SHP77 (cell line): ENCODE measurements around the gene TRPM2.

ENCODE experiments used
- DNase-seq, 2 experiments: peaks; one replicate each; lab custom pipeline; 2025; lab: John Stamatoyannopoulos, UW

Gene TRPM2

GRCh38 chr21:44444286-44444931, 91.0 kb downstream of the TRPM2 start:
- peak in 1 of 2 experiments; percentile 35 for DNase-seq

- DNase-seq: no peak
Observed at GRCh38 chr21:44445145-44445812, 91.9 kb downstream of the TRPM2 start.

- DNase-seq: no peak
Observed at GRCh38 chr21:44448651-44449131, 95.3 kb downstream of the TRPM2 start.

GRCh38 chr21:44449473-44450363, 96.3 kb downstream of the TRPM2 start:
- DNase-seq: peak in 1 of 2 experiments; percentile 27

GRCh38 chr21:44450402-44450801, 97.0 kb downstream of the TRPM2 start:
- no peak for DNase-seq

- no peak for DNase-seq
Observed at GRCh38 chr21:44450999-44451398, 97.6 kb downstream of the TRPM2 start.

- no peak for DNase-seq
Observed at GRCh38 chr21:44453120-44453519, 99.7 kb downstream of the TRPM2 start.

- no peak for DNase-seq
Observed at GRCh38 chr21:44454058-44454457, 100.6 kb downstream of the TRPM2 start.

- no peak for DNase-seq
Observed at GRCh38 chr21:44454747-44455523, 101.5 kb downstream of the TRPM2 start, which contains the start of gene LRRC3. Gene LRRC3 (plus strand): TSS chr21:44455510. CDS start chr21:44456645, 1,135 bp downstream.

- DNase-seq: no peak
Observed at GRCh38 chr21:44455524-44456213, 102.2 kb downstream of the TRPM2 start.

- no peak for DNase-seq
Observed at GRCh38 chr21:44456214-44456914, 102.9 kb downstream of the TRPM2 start.

- no peak for DNase-seq
Observed at GRCh38 chr21:44456915-44457736, 103.7 kb downstream of the TRPM2 start.

- no peak for DNase-seq
Observed at GRCh38 chr21:44458971-44459711, 105.7 kb downstream of the TRPM2 start.

- DNase-seq: no peak
Observed at GRCh38 chr21:44459712-44460440, 106.5 kb downstream of the TRPM2 start.

GRCh38 chr21:44460441-44460755, 107.0 kb downstream of the TRPM2 start:
- no peak for DNase-seq

- DNase-seq: no peak
Observed at GRCh38 chr21:44461005-44461404, 107.6 kb downstream of the TRPM2 start.

- DNase-seq: no peak
Observed at GRCh38 chr21:44461464-44462001, 108.1 kb downstream of the TRPM2 start.
